PFSK-1 (cell line): Measurements from ENCODE around the gene SNORC.

Source experiments
- FOXP2 ChIP-seq: optimal IDR thresholded peaks from 2 replicates; pipeline ENCODE3; 2011; ENCODE audit warnings: borderline replicate concordance, control low read depth, inconsistent platforms; ENCODE audit not compliant: insufficient read depth; ENCODE audit errors: extremely low read length, extremely low read depth
- POLR2AphosphoS5 ChIP-seq: IDR thresholded peaks from 2 replicates; pipeline ENCODE4 v1.6.1; 2012; ENCODE audit warnings: low read depth, mild to moderate bottlenecking, control low read depth, low read length, moderate library complexity
- SIN3A ChIP-seq: IDR thresholded peaks from 2 replicates; pipeline ENCODE4 v1.6.1; 2012; ENCODE audit warnings: mild to moderate bottlenecking, low read length, moderate library complexity, borderline replicate concordance; ENCODE audit not compliant: insufficient read depth
- TAF1 ChIP-seq: IDR thresholded peaks from 2 replicates; pipeline ENCODE4 v1.6.1; 2012; ENCODE audit warnings: low read length, control low read depth, borderline replicate concordance; ENCODE audit not compliant: insufficient read depth
- TF ChIP-seq, protein P1 (sequence below), 2 experiments: IDR thresholded peaks; 2 replicates each; pipeline versions ENCODE4 v1.6.1 to v1.8.0; 2011 to 2012; ENCODE audit warnings: low read depth in 2 of 2, low read length in 2 of 2, control low read depth in 1 of 2, inconsistent platforms in 1 of 2, mild to moderate bottlenecking in 1 of 2, moderate library complexity in 1 of 2; ENCODE audit not compliant: insufficient read depth in 1 of 2

The SNORC gene

GRCh38 chr2:232836934-232837333 lies 33.1 kb upstream of the SNORC start:
- TF ChIP-seq TAF1, result no peak
- TF ChIP-seq FOXP2, result no peak

- TF ChIP-seq FOXP2 (no peak), SIN3A (no peak), TAF1 (no peak), POLR2AphosphoS5 (no peak)
- TF ChIP-seq, protein P1, sequence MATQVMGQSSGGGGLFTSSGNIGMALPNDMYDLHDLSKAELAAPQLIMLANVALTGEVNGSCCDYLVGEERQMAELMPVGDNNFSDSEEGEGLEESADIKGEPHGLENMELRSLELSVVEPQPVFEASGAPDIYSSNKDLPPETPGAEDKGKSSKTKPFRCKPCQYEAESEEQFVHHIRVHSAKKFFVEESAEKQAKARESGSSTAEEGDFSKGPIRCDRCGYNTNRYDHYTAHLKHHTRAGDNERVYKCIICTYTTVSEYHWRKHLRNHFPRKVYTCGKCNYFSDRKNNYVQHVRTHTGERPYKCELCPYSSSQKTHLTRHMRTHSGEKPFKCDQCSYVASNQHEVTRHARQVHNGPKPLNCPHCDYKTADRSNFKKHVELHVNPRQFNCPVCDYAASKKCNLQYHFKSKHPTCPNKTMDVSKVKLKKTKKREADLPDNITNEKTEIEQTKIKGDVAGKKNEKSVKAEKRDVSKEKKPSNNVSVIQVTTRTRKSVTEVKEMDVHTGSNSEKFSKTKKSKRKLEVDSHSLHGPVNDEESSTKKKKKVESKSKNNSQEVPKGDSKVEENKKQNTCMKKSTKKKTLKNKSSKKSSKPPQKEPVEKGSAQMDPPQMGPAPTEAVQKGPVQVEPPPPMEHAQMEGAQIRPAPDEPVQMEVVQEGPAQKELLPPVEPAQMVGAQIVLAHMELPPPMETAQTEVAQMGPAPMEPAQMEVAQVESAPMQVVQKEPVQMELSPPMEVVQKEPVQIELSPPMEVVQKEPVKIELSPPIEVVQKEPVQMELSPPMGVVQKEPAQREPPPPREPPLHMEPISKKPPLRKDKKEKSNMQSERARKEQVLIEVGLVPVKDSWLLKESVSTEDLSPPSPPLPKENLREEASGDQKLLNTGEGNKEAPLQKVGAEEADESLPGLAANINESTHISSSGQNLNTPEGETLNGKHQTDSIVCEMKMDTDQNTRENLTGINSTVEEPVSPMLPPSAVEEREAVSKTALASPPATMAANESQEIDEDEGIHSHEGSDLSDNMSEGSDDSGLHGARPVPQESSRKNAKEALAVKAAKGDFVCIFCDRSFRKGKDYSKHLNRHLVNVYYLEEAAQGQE (IDR thresholded peaks at IDR 0.05; ENCODE audit: insufficient read depth in 1 of 2, low read depth in 2 of 2, low read length in 2 of 2), result no peak
These were observed 31.6 kb upstream of the SNORC start for GRCh38 chr2:232838406-232838874.

DNA sequence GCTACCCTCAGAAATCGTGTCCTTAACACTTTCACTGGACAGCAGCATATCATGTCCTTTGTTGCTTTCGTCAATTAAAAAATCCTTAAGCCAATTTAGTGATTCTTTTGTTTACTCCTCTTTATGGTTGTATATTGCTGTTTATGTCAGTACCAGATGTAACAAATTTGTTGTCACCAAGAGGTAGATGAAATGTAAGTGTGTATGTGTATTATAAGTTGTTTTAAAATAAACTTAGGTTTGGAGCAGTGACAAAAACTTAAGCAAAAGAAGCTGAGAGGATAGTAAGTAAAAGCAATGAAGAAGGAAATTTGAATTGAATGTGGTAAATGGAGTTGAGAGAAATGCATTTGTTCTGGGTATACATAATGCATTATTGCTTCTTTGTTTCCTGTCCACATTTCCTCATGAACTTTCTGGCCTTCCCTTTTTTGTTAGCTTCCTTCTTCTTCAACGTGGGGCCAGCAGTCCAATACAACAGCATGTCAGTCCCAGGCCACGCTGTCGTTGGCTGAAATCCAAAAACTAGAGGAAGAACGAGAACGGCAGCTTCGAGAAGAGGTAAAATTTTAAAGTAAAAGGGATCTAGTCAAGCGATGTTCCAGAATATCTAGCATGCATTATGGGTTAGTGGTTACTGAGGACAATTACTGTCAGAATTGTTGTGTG lies 30.5 kb upstream of the SNORC start:
- TF ChIP-seq, protein P1 (IDR thresholded peaks at IDR 0.05; ENCODE audit: insufficient read depth in 1 of 2, low read depth in 2 of 2, low read length in 2 of 2), result no peak
- TF ChIP-seq TAF1 (no peak), POLR2AphosphoS5 (no peak), FOXP2 (no peak), SIN3A (no peak)

DNA sequence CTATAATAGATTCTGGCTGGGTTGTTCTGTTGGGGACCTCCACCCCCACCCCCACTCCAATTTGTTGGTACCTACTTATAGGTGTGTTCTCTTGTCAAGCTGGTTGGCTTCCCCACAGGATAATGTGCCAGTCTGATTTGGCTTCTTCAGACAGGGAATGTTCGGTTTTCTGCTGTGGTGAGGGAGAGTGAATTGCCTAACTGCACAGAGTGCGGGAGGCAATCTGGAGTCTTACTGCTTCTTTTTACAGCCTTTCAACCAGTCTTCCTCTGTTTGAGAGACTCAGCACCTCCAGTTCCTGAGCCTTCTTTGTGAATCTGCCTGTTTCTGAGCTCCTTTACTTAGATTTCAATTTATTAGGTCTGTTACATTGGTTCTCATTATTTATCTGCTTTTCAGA lies 27.4 kb upstream of the SNORC start:
- TF ChIP-seq TAF1, result no peak
- TF ChIP-seq SIN3A, result no peak
- no peak for TF ChIP-seq FOXP2
- TF ChIP-seq POLR2AphosphoS5, result no peak

DNA sequence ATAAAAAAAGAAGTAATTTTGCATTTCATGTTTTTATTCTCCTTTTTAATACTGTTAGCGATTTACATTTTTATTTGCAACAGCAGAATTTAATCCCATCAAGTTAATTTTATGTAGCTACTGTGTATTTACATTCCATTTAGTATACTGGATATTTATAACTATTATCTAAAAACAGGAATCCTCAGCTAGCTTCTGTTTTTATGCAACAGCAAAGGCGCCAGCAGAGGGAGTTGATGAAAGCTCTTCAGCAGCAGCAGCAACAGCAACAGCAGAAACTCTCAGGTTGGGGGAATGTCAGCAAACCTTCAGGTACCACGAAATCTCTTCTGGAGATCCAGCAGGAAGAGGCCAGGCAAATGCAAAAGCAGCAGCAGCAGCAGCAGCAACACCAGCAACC lies 26.2 kb upstream of the SNORC start:
- no peak for TF ChIP-seq SIN3A
- TF ChIP-seq FOXP2, result no peak
- no peak for TF ChIP-seq POLR2AphosphoS5
- no peak for TF ChIP-seq TAF1
- TF ChIP-seq, protein P1 (IDR thresholded peaks at IDR 0.05; ENCODE audit: insufficient read depth in 1 of 2, low read depth in 2 of 2, low read length in 2 of 2), result no peak

DNA sequence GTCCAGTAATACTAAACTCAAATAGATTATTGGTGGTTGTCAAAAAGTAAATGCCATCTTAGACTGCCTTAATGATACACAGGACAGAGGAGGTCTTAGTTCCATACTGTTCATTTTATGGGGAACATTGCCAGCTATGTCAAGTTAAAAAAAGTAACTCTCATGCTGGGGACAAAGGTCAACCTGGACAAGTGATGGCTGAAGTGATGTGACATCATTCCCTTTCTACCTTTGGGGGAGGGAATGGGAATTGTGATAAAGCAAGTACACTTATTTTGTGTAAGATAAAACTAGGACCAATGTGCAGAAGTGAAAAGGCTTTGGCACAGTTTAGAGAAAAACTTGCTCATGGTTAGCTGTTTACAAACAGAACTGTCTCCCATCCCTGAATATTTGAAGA lies 24.0 kb upstream of the SNORC start:
- TF ChIP-seq SIN3A (no peak), TAF1 (no peak), POLR2AphosphoS5 (no peak), FOXP2 (no peak)
- TF ChIP-seq, protein P1 (IDR thresholded peaks at IDR 0.05; ENCODE audit: insufficient read depth in 1 of 2, low read depth in 2 of 2, low read length in 2 of 2), result no peak
